Dermis microvascular lymphatic vessel endothelial cell (primary cell): ENCODE data around the gene SNRPB2. TPM values are rescaled to one million over a fixed set of nuclear protein-coding genes. Genes with fewer than 3 reads are reported as not detected.

Source experiments
- DNase-seq, 2 donors: peaks; one replicate each; pipeline versions ENCODE4 v3.0.0 to v3.0.0-alpha.2; 2010; ENCODE audit warnings: low read depth in 2 of 2
- total RNA-seq: library from RNA; depleted of rRNA; stranded (reverse); fragments of >200 nt; gene quantifications from 2 replicates; pipeline ENCODE4 v1.2.1, GENCODE V29; 2014

SNRPB2 gene
- total RNA-seq, result 31.1 and 34.3 TPM in 2 replicates

DNA sequence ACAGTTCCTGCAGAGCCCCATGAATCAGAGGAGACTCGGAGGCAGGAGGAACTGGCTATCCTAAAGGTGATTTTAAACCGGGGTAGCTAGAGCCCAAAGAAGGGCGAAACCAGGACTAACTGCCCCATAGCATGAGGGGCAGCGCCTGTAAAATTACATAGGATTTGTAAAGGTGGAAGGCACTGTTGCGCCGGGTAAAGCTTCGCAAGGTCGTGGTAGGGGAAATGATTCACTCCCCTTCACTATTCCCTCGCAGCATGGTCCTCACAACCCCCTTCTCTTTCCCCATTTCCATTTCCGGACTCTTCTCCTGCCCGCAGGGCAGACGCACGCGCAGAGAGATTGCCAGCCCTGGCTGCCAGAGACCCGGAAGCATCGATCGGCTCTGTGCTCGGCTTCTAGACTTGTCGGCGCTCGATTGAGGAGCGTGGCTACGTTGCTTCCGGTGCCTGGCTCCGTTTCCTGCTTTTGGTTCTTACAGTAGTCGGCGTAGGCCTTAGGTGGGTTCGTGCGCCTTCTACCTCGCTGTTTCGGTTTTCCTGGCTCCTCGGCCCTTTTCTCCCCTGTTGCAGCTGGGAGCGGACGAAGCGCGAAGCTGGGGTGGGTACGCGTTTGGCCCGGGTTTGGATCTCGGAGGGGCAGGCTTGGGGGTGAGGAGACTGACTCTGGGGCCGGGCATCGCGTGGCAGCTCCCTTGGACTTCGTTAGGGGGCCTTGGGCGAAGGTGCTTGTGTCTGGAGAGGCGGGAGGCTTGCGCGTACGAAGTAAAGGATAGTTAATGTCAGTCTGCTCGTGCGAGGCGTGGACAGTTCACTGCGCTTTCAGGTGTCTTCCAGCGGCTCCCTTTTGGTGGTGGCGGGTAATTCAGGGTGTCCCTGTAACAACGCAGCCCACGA, at the start of gene SNRPB2:
SNRPB2 (plus strand) TSS at position 462 of the 896 bp plus-strand sequence. CDS start 1,677 bp downstream, outside the sequence.
- DNase-seq, result peak; percentile 93 to 96

DNA sequence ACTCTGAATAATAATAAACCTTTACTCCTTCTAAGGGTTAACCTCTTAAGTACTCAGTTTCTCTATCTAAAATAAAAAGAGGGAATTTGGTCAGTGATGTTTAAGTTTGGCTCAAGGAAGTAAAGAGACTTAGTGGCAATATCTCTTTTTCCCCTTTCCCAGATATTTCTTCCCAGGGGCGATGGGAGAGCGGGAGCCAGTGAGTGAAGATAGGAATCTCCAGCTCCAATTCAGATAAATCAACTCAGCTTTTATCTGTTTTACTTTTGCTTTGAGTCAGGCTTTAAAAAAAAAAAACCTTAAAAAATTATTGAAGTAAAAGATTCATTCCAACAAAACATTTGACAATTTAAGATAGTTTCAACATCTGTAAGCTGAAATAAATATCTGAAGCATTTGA, 45.4 kb upstream of the SNRPB2 start:
- DNase-seq, result no peak

DNA sequence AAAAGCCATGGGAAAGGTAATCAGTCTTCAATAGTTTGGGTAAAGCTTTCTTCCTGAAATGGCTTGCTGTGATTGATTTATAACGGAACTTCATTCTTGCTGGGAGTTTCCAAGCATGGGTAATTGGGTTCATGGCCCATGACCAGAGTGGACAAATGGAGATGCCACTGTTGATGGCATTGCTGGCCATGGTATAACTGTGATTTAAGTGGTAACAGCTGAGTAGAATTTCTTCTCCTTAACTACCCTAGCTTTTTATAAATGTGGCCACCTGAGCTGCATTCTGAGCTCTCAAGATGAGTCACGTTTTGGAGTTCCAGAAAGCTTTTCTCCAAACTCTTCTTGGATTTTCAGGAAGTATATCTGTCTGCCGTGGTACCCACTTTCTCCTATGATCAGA, 39.9 kb upstream of the SNRPB2 start:
- no peak for DNase-seq

DNA sequence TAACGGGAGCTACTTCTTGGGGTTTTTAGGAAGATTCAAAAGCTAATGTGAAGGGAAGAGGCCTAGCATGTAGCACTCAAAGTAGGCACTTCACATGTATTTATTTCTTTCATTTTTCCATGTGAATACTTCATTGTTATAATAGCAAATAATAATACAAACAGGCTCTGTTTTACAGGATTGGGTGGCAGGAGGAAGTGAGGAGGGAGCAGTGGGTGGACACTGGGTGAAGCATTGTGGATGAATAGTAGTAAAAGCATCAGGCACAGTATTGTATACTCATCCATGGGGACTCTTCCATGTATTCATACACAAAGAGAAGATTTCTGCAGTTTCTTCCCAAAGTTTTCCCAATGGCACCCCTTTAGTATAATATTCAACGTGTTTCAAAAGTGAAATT, 38.4 kb upstream of the SNRPB2 start:
- DNase-seq, result no peak

DNA sequence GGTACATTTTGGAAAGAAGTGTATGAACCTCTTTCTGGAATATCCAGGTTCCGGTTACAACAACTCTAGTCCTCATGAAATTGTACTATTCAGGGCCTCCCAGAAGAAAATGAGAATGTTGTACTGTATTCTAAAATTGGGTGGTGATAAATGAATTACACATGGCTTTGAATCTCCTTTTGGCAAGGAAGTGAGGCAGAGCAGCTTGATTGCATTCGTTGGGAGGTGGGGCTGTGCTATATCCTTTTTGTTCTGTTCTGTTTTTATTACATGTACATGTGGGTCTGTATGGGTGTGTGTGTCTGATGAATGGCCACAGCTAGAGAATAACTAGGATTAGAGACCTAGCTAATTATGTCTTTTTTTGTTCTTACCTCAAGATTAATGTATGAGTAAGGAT, 37.8 kb upstream of the SNRPB2 start:
- DNase-seq, result no peak

DNA sequence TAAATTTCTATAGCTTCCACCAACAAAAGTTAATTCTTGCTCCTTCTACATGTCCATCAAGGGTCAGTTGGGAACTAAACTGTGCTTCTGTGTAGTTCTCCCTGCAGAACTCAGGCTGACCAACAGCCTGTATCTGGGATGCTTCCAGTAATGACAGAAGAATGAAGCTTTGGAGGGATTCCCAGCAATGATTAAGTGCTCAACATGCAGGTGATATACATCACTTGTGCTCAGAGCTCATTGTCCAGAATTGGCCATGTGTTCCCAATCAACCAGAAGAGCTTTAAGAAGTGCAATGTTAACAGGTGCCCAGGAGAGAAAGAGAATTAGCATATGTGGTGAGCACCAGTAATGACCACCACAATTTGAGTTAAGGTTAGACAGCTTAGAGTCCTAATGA, 37.4 kb upstream of the SNRPB2 start:
- DNase-seq, result no peak

DNA sequence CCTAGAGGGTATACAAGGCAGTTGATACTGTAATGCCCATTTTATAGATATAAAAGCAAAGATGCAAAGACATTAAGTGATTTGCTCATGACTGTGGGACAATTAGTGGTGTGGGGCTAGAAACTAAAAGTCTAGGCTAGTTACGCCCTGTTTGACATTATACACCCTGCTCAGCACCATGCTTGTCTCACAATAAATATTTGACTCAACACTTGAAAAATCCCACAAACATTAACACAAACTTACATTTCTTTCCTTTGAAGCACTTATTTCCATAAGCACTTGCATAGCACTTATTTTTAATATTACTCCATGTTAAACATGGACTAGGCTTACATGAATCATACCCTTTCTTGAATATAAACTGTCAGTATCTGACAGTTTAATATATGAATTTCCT, 36.5 kb upstream of the SNRPB2 start:
- DNase-seq, result no peak

DNA sequence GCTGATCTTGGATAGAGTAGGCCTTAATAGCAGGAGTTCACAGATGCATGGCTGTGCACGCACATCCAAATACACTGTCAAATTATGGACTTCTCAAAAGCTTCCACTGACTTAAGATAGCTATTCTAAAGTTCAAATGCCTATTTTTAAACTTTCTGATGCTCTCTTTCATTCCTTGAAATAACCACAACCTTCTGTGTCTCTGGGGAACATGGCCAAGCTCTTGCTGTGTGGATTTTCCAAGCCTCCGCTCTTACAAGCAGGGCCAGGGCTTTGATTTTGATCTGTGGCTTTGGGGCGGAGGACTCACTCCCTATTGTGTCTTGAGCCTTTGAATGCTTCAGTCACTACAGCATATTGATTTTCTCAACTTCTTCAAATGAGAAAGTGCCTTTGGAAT, 35.7 kb upstream of the SNRPB2 start:
- no peak for DNase-seq

DNA sequence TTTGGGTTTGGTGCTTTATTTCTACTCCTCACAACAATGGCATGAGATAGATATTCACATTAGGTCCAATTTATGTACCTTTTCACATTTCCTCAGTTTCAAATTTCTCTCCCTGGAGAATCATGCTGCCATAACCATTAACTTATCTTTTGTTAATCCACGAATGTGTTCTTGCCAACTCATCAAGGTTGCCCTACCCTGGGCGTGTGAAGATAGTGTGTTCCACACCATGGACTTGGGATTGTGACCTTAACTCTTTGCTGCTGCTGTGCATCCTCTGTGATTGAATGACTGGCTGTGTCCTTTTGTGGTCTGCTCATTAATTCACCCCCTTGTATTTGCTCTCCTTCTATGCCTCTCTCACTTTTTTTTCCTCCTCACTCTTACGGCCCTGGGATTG, 34.2 kb upstream of the SNRPB2 start:
- DNase-seq, result no peak

DNA sequence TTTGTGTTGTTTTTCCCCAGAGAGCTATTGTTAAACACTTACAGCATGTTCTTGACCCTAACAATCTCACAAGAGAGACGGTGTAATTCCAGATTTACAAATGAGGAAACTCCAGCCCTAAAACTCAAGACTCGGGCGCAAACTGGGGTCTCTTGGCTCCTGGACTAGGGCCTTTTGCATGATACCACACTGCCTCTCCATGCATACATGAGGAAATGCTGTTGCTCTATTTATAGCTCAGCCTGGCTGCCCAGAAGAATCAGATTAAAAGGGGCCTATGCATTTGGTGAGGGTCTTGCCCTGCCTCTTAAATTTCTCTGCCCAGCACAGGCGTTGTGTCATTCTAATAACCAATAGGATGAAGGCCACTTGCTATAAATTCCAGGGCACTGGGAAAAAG, 30.5 kb upstream of the SNRPB2 start:
- DNase-seq, result no peak

DNA sequence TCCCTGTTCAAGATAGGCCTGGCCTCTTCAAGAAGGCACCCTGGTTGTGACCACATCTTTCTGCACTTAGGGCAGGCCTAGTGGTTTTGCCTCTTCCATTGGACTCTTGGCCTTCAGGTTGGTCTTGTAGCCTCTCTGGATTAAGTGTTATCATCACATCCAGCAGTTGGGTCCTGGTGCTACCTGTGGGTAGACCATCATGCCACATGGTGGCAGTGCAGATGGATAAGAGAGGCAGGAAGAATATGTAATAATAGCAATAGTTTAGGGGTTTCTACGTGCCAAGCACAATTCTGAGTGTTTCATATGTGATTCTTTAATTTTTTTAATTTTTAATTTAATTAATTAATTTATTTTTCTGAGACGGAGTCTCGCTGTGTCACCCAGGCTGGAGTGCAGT, 28.5 kb upstream of the SNRPB2 start:
- DNase-seq, result peak in 1 of 2 donors; percentile 17

DNA sequence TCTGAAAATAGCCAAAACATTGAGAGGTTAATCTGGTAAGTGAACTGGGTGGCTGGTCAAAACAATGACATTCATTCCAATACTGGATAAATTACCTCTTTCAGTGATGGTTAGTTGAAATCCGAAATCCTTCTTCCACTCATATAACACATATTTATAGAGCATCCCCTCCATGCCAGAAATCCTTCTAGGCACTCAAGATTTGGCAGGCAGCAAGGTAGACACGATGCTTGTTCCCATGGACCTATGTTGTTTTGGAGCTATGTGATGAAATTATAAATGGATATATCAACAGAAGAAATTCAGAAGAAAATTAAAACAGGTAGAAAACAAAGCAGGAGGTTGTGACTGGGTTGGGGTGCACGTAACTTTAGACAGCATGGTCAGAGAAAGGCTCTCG, 26.3 kb upstream of the SNRPB2 start:
- no peak for DNase-seq

DNA sequence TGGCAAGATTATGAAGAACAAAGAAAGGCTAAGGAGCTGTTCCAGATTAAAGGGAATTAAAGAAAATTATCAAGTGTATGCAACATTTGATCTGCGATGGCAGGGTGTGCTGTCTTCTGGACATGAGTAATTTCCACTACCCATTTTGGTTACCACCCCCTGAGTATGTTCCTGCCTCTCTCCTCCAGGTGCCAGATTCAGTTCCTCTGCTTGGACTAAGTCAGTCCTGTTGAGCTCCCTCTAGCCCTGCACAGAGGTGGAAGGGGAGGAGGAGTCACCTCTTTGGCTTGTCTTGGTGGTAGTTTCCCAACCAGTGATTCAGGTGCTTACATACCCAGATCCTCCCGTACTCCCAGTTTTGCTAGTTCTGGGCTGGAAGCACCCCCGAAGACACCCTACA, 22.2 kb upstream of the SNRPB2 start:
- no peak for DNase-seq

DNA sequence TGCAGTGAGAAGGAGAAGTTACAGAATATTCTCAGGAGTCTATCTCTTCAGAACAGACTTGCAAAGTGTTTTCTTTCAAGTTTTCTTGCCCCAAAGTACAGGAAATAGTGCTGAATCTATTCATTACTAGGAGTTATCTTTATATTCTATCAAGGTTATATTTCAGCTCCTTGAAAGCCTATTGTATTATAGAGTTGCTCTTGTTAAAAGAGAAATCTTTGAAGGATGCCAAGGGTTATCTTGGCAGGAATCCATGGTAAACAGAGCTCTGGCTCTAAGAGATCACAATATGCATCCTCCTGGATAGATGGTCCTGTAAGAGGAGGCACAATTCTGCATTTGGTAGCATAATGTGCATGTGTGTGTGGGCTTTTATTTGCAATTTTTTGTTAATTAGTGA, 21.2 kb upstream of the SNRPB2 start:
- peak in 1 of 2 donors; percentile 17 for DNase-seq

DNA sequence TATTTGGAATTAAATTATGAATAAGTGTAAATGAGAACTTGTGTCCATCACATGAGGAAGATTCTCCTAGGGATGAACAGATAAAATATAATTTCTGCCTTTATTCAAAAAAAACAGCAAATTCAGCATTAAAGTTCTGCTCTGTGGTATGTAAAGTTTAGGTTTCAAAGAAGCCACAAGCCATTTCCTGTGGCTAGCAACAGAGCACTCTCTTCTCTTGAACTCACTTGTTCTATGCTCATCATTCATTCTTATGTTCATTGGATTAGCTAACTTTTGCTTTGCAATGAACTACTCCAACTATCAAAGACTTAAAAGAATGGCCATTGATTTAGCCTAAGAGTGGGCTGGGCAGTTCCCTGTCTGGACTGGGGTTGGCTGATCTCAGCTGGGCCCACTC, 20.8 kb upstream of the SNRPB2 start:
- DNase-seq, result no peak

DNA sequence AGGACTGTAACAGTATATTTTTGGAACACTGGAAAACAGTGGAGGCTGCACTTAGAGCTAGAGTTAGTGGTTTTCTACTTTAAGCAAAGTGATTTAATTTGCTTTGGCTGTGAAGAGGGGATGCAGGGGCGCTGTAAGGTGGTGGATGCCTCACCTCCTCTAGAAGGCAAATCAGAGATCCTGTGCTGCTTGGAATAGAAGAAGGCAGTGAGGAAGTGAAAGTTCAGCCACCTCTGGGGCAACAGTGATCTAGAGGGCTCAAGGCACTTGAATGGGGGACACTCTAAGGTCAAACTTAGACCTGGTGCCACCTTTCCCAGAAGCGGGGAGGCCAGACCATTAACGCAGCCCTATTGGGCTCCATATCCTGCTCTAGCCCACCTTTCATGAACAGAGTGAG, 19.0 kb upstream of the SNRPB2 start:
- no peak for DNase-seq

DNA sequence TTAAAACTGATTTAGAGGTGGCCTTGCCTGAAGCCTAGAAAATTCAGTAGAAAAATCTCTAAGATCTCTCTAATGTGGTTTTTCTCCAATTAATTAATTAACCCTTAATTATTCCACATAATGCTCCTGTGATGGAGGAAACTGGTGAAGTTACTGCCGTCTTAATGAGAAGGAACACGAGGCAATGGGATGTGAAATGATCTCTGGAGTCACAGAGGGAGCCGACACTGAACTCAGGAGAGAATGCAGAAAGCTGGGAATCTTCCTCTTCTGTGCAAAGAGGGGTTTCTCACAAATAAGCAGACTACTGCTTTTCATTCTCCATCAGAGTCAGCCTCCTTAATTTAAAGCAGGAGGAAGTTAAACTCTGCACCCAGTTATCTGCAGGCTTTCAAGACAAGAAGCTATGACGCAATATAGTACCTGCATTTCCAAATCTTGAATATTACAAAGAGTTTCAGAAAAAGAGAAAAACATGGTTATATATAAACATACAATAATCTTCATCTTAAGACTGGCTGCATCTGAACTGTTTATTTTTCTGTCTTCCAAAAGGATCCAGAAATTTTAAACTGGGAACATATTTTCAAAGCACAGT, 18.1 kb upstream of the SNRPB2 start:
- no peak for DNase-seq

DNA sequence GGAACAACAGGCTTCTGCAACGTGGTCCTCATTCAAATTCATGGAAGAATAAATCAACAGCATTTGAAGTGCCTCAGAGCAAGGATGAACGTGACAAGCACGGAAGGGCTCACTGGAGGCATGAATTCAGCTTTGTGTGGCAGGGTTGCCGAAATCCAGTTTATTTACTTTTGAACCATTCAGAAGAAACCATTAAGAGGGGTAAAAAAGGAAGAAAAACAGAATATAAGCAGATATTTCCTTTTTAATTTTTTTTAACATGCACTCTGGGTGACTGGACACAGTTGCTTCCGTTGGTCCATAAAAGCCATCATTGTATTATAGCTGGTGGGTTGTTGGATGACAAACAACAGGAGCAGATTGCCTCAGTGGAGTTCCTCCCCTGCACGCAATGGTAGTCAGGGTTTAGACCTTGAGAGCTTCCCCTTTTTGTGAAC, 17.3 kb upstream of the SNRPB2 start:
- no peak for DNase-seq

DNA sequence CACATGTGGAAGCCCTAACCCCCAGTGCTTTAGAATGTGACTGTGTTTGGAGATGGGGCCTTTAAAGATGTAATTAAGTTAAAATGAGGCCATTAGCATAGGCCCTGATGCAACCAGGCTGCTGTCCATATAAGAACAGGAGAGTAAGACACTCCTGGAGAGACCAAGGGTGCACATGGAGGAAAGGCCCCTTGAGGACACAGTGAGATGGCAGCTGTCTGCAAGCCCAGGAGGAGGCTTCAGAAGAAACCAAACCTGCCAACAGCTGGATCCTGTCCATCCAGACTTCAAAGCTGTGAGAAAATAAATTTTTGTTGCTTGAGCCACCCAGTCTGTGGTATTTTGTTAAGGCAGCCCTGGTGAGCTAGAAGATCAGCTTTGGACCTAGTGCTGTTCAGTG, 16.8 kb upstream of the SNRPB2 start:
- no peak for DNase-seq

DNA sequence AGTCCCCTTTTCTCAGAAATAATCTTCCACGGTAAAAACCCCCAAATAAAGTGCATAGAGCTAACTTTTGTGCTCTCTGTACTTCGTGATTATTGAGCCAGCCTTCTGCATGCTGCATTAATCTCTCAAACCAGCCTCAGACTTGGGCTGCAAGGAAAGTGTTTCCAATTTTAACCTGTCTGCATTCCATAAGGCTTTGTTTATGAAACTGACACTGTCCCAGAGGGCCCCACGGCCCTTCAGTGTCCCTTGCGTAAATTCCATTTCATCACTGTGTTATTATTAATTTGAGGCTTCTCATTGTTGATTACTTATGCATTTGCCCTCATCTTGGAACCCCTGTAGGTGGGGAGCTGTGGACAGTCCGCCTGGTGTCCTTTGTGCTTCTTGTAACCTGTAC, 15.6 kb upstream of the SNRPB2 start:
- DNase-seq, result no peak

DNA sequence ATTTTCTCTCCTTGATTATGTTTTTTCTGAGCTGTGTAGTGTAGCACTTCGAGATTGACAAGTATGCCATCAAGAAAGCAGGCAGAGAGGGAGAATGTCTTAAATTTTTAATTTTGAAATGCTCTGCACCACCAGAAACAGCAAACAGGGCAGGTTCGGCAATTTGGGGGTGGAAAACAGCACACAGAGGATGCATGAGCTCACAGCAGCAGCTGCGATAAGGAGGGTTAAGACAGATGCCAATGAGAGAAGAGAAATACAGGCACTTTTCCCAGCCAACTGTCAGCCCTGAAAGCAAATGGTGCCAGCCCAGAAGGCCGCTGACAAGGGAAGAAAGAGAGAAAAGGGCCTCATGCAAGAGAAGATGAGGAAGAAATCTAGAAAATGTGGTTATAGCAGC, 15.1 kb upstream of the SNRPB2 start:
- no peak for DNase-seq

DNA sequence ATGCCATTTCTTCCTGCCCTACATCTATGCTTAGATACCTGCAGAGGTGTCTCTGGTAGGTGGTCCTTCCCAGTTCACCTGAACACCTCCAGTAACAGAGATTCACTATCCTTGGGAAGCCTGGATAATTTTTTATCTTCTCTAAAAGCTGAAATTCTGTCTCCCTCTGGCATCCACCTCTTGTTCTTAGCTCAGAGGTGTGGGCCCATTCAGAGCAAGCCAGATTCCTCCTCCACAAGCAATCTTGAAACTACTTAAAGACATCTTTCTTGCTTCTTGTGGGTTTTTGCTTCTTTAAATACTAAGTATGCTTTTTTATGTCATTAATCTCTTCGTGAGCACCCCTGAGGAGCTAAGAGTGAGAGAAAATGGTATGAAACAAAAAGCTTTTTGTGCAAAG, 10.4 kb upstream of the SNRPB2 start:
- no peak for DNase-seq

DNA sequence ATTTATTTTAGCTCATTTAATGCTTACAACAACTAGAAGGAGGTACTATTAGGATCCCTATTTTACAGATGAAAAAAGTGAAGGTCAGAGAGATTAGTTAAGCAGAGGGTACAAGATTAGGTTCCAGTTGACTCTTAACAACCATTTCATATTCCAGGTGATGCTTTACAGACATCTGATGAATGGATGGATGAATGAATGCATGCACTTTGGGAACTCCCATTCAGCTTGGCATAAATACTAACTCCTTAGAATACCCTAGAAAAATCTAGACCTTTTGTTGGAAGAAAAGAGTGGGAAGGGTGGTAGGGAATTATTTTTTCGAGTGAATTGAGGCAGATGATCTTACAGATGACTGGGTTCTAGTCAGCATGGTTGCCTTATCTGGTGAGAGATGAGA, 746 bp upstream of the SNRPB2 start:
- no peak for DNase-seq
